ENCODE results near the gene CPN1.

- TF ChIP-seq CTCF (IDR thresholded peaks at IDR 0.05; ENCODE audit: poor library complexity) (no peak), EZH2 (IDR thresholded peaks at IDR 0.05; ENCODE audit: borderline replicate concordance) (no peak)
These were observed 6.0 kb downstream of the CPN1 start for GRCh38 chr10:100075426-100076220.
